ENCODE results near the gene ARHGAP26. TPM values are rescaled to one million over a fixed set of nuclear protein-coding genes. Genes with fewer than 3 reads are reported as not detected.
A peak's percentile ranks its signal among the peaks of the same experiment; 100 is the strongest.

Gene ARHGAP26
- total RNA-seq, 1 donor from 2014 or later, result 18.7 TPM

GRCh38 chr5:142821034-142821732 is 51.0 kb downstream of the ARHGAP26 start:
- Mint-ChIP-seq H3K27ac (no peak overlapping the region), H3K27me3 (no peaks in the 10 kb centered on the region), H3K9me3 (peaks cover 6% of the 10 kb centered on the region), H3K4me1 (ENCODE audit: unreplicated experiment) (peaks cover 46% of the 10 kb centered on the region), H3K4me3 (no peak overlapping the region), H3K36me3 (peaks cover 3% of the 10 kb centered on the region)
- no peak for TF ChIP-seq CTCF (conservative IDR thresholded peaks at IDR 0.05)
- no peak for DNase-seq (ENCODE audit: extremely low spot score, unreplicated experiment)

DNA sequence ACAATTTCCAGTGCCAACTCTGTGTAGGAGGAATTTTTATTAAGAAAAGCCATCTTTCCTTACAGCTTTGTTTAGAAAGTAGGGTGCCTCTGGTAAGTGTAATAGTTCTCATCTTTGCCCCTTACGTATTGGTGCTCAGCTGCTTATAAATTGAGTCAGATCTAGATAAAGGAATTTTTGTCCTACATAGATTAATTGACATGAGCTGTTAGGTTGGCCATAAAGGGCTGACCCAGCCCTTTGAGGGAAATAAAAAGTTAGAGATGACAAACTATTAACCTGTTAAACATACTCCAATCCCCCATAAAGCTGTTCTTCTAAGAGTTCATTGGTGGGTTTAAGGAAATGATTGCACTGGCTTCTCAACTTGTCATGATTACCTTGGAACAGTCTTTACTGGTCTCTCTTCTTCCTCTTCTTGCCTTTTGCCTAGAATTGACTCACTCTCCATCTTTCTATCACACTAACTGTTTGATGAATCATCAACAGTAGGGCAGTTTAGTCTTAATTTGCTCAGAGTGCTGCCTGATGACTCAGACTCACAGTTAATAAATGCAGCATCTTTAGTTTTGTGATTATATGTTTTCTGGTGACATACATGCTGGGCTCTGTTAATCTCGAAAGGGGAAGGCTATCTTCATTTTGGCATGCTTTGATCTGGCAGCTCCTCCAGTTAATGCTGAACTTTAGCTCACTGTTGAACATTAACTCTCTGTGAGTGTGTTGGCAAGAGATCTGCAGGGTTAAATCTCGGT is 51.7 kb downstream of the ARHGAP26 start:
- Mint-ChIP-seq H3K27me3 (no peaks in the 10 kb centered on the region), H3K4me1 (ENCODE audit: unreplicated experiment) (peaks cover 39% of the 10 kb centered on the region), H3K27ac (peak overlapping the region; percentile 42), H3K36me3 (peaks cover 3% of the 10 kb centered on the region), H3K4me3 (no peak overlapping the region), H3K9me3 (peaks cover 6% of the 10 kb centered on the region)
- no peak for TF ChIP-seq CTCF (conservative IDR thresholded peaks at IDR 0.05)
- no peak for DNase-seq (ENCODE audit: extremely low spot score, unreplicated experiment)

DNA sequence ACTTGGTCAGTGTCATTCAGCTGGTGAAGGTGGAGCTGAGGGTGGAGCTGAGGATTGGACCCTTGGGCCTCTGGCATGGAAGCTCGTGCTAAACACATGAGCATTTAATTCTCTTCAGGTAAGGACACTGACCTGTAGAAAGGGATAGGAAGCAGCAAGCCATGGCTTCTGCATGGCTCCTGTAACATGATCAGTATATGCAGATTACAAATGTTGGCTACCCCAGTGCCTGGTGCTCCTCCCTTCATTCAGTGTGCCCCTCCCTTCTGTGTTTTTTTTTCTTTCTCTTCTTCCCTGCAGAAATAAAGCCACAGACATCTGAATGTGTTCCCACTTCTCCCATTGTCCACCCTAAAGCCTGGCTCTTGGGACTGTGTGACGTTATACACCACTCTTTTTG is 52.9 kb downstream of the ARHGAP26 start:
- peaks cover 6% of the 10 kb centered on the region for H3K9me3 Mint-ChIP-seq
- DNase-seq (ENCODE audit: extremely low spot score, unreplicated experiment), result no peak
- TF ChIP-seq CTCF (conservative IDR thresholded peaks at IDR 0.05), result no peak
- peaks cover 40% of the 10 kb centered on the region for H3K4me1 Mint-ChIP-seq (ENCODE audit: unreplicated experiment)
- peaks cover 3% of the 10 kb centered on the region for H3K36me3 Mint-ChIP-seq
- no peak overlapping the region for H3K4me3 Mint-ChIP-seq
- H3K27ac Mint-ChIP-seq, result no peak overlapping the region
- no peaks in the 10 kb centered on the region for H3K27me3 Mint-ChIP-seq

DNA sequence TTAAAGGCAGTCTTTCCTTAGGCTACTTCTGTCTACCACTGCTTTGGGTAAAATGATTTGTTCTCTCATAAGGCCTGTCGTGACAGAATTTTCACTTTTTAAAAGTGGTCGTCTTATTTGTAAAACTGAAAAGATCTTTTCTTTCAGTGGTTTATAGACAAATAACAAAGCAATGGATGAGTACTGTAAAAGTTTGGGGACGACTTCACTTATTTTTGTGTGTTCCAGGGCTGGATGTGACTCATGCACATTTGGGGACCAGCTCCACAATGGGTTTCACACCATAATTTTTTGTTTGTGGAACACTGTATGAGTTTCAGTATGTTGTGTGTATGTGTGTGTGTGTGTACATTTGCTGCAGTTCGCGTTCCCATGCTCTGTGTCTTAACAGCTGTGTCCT is 53.6 kb downstream of the ARHGAP26 start:
- H3K27ac Mint-ChIP-seq, result no peak overlapping the region
- peaks cover 43% of the 10 kb centered on the region for H3K4me1 Mint-ChIP-seq (ENCODE audit: unreplicated experiment)
- H3K4me3 Mint-ChIP-seq, result no peak overlapping the region
- DNase-seq (ENCODE audit: extremely low spot score, unreplicated experiment), result no peak
- peaks cover 3% of the 10 kb centered on the region for H3K36me3 Mint-ChIP-seq
- no peaks in the 10 kb centered on the region for H3K27me3 Mint-ChIP-seq
- H3K9me3 Mint-ChIP-seq, result peaks cover 6% of the 10 kb centered on the region
- no peak for TF ChIP-seq CTCF (conservative IDR thresholded peaks at IDR 0.05)

DNA sequence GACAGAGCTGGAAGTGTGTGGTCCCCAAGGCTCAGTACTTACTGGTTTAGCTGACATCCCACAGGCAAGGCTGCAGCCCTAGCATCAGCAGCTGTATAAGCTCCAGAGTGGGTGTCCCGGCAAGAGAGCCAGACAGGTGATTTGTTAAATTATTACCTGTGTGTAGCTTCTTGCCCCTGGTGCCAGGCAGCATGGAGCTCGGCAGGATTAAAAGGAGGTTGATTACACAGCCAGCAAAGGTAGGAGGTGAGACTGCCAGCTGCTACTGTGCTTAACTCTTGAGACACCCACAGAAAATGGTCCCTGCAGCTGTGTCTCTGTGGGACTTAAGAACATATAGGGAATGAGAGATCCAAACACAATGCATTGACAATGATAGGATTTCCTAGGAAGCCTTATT is 54.2 kb downstream of the ARHGAP26 start:
- Mint-ChIP-seq H3K4me1 (ENCODE audit: unreplicated experiment) (peaks cover 44% of the 10 kb centered on the region), H3K4me3 (no peak overlapping the region), H3K27ac (no peak overlapping the region), H3K27me3 (no peaks in the 10 kb centered on the region), H3K9me3 (peaks cover 6% of the 10 kb centered on the region), H3K36me3 (peaks cover 3% of the 10 kb centered on the region)
- no peak for TF ChIP-seq CTCF (conservative IDR thresholded peaks at IDR 0.05)
- DNase-seq (ENCODE audit: extremely low spot score, unreplicated experiment), result no peak

Data from type B pancreatic cell (in vitro differentiated cells).